Measurements from ENCODE around the gene NCCRP1. TPM values are rescaled to one million over a fixed set of nuclear protein-coding genes. Genes with fewer than 3 reads are reported as not detected.

Gene NCCRP1
- total RNA-seq, 1 donor, result not detected

Other genes with a start within 250 kb of the NCCRP1 start
- 40.9 and 42.7 TPM in 2 replicates for gene FBXO17, start 221.2 kb upstream of the NCCRP1 start, total RNA-seq
- 4.7 and 5.0 TPM in 2 replicates for gene FBXO27, start 164.4 kb upstream of the NCCRP1 start, total RNA-seq
- 0.29 TPM in 1 of 2 replicates, not detected in the other for gene ACP7, start 112.6 kb upstream of the NCCRP1 start, total RNA-seq
- 6.8 and 9.4 TPM in 2 replicates for gene PAK4, start 71.2 kb upstream of the NCCRP1 start, total RNA-seq
- gene SYCN, start 7.3 kb downstream of the NCCRP1 start, total RNA-seq, result not detected in 2 replicates
- not detected in 2 replicates for gene IFNL3, start 48.0 kb downstream of the NCCRP1 start, total RNA-seq
- gene IFNL4, start 51.9 kb downstream of the NCCRP1 start, total RNA-seq, result not detected in 2 replicates
- gene IFNL2, start 71.4 kb downstream of the NCCRP1 start, total RNA-seq, result not detected in 2 replicates
- gene IFNL1, start 99.4 kb downstream of the NCCRP1 start, total RNA-seq, result not detected in 2 replicates
- under 0.01 and 0.36 TPM in 2 replicates for gene LRFN1, start 123.9 kb downstream of the NCCRP1 start, total RNA-seq
- gene GMFG, start 139.1 kb downstream of the NCCRP1 start, total RNA-seq, result 0.36 and 2.7 TPM in 2 replicates
- 85.0 and 85.5 TPM in 2 replicates for gene SAMD4B, start 145.5 kb downstream of the NCCRP1 start, total RNA-seq
- gene PAF1, start 194.1 kb downstream of the NCCRP1 start, total RNA-seq, result 29.3 and 29.8 TPM in 2 replicates
- gene MED29, start 194.4 kb downstream of the NCCRP1 start, total RNA-seq, result 19.9 and 23.0 TPM in 2 replicates
- 6.2 and 6.5 TPM in 2 replicates for gene ZFP36, start 209.9 kb downstream of the NCCRP1 start, total RNA-seq
- gene PLEKHG2, start 215.7 kb downstream of the NCCRP1 start, total RNA-seq, result 21.4 and 21.5 TPM in 2 replicates
- gene RPS16, start 239.0 kb downstream of the NCCRP1 start, total RNA-seq, result 44.9 and 56.0 TPM in 2 replicates
- gene SUPT5H, start 248.6 kb downstream of the NCCRP1 start, total RNA-seq, result 71.9 and 91.2 TPM in 2 replicates